Measurements from ENCODE around the gene FBLN2.

The FBLN2 gene

GRCh38 chr3:13615019-13615528 is 66.1 kb downstream of the FBLN2 start:
- H3K4me3 ChIP-seq (ENCODE audit: low read depth in 1 of 2, low read length in 2 of 2) = no peak overlapping the region
- no peaks in the 10 kb centered on the region for H3K36me3 ChIP-seq (ENCODE audit: insufficient read depth, low read length)

GRCh38 chr3:13616359-13616758 is 67.4 kb downstream of the FBLN2 start:
- Histone ChIP-seq H3K9ac (ENCODE audit: low read depth, low read length) (no peak overlapping the region), H3K79me2 (ENCODE audit: insufficient read depth, low read length) (no peaks in the 10 kb centered on the region), H3K9me3 (ENCODE audit: insufficient read depth, low read length, severe bottlenecking) (no peaks in the 10 kb centered on the region), H3K27me3 (ENCODE audit: insufficient read depth, low read length, poor library complexity) (no peaks in the 10 kb centered on the region), H3K36me3 (ENCODE audit: insufficient read depth, low read length) (no peaks in the 10 kb centered on the region), H2AFZ (ENCODE audit: low read depth, low read length) (no peak overlapping the region), H3K27ac (ENCODE audit: low read length) (no peak overlapping the region), H3K4me3 (ENCODE audit: low read depth in 1 of 2, low read length in 2 of 2) (no peak overlapping the region), H3K4me2 (ENCODE audit: insufficient read depth, low read length) (no peak overlapping the region), H3K4me1 (ENCODE audit: insufficient read depth, low read length) (peaks cover 9% of the 10 kb centered on the region), H4K20me1 (ENCODE audit: insufficient read depth, low read length) (no peaks in the 10 kb centered on the region)
- no peak for ATAC-seq (ENCODE audit: insufficient read depth, low read depth)
- no peak for DNase-seq
- no peak for TF ChIP-seq CTCF (IDR thresholded peaks at IDR 0.05; ENCODE audit: borderline replicate concordance, extremely low read depth, low read length, poor library complexity, severe bottlenecking)

More at GRCh38 chr3:13615019-13615528, 66.1 kb downstream of the FBLN2 start:
- Histone ChIP-seq H4K20me1 (ENCODE audit: insufficient read depth, low read length) (no peaks in the 10 kb centered on the region; the same call in 1 of the 2 replicates), H3K79me2 (ENCODE audit: insufficient read depth, low read length) (no peaks in the 10 kb centered on the region), H3K4me2 (ENCODE audit: insufficient read depth, low read length) (no peak overlapping the region), H3K9me3 (ENCODE audit: insufficient read depth, low read length, severe bottlenecking) (no peaks in the 10 kb centered on the region), H2AFZ (ENCODE audit: low read depth, low read length) (no peak overlapping the region), H3K4me1 (ENCODE audit: insufficient read depth, low read length) (no peaks in the 10 kb centered on the region), H3K27me3 (ENCODE audit: insufficient read depth, low read length, poor library complexity) (no peaks in the 10 kb centered on the region), H3K9ac (ENCODE audit: low read depth, low read length) (no peak overlapping the region), H3K27ac (ENCODE audit: low read length) (no peak overlapping the region)
- DNase-seq = no peak
- ATAC-seq (ENCODE audit: insufficient read depth, low read depth) = no peak
- TF ChIP-seq CTCF (IDR thresholded peaks at IDR 0.05; ENCODE audit: borderline replicate concordance, extremely low read depth, low read length, poor library complexity, severe bottlenecking) (no peak), EZH2 (IDR thresholded peaks at IDR 0.05; ENCODE audit: borderline replicate concordance, low read depth, low read length, severe bottlenecking) (no peak)

- Histone ChIP-seq H3K36me3 (ENCODE audit: insufficient read depth, low read length) (no peaks in the 10 kb centered on the region), H3K4me3 (ENCODE audit: low read depth in 1 of 2, low read length in 2 of 2) (no peak overlapping the region), H4K20me1 (ENCODE audit: insufficient read depth, low read length) (no peaks in the 10 kb centered on the region), H2AFZ (ENCODE audit: low read depth, low read length) (no peak overlapping the region), H3K9me3 (ENCODE audit: insufficient read depth, low read length, severe bottlenecking) (no peaks in the 10 kb centered on the region), H3K79me2 (ENCODE audit: insufficient read depth, low read length) (no peaks in the 10 kb centered on the region), H3K4me1 (ENCODE audit: insufficient read depth, low read length) (peaks cover 17% of the 10 kb centered on the region), H3K9ac (ENCODE audit: low read depth, low read length) (no peak overlapping the region), H3K27ac (ENCODE audit: low read length) (no peak overlapping the region), H3K4me2 (ENCODE audit: insufficient read depth, low read length) (no peak overlapping the region), H3K27me3 (ENCODE audit: insufficient read depth, low read length, poor library complexity) (no peaks in the 10 kb centered on the region)
- ATAC-seq (ENCODE audit: insufficient read depth, low read depth) = no peak
- DNase-seq = no peak
- no peak for TF ChIP-seq CTCF (IDR thresholded peaks at IDR 0.05; ENCODE audit: borderline replicate concordance, extremely low read depth, low read length, poor library complexity, severe bottlenecking)
- no peak for TF ChIP-seq EZH2 (IDR thresholded peaks at IDR 0.05; ENCODE audit: borderline replicate concordance, low read depth, low read length, severe bottlenecking)
Observed at GRCh38 chr3:13617097-13617738, 68.3 kb downstream of the FBLN2 start.
